Right lung (tissue), 10 donors: Measurements from ENCODE around the gene LACRT. TPM values are rescaled to one million over a fixed set of nuclear protein-coding genes. Genes with fewer than 3 reads are reported as not detected.
"Not testable (repeated sequence)": the region's sequence is repeated elsewhere in the genome, so short reads cannot be mapped to it uniquely, and the experiment has no call there.

Source experiments
- DNase-seq, 2 donors: peaks; one replicate each; pipeline ENCODE4 v3.0.0-alpha.2; 2013
- long read RNA-seq, 8 donors: transcript quantifications; one replicate each; lab custom pipeline, GENCODE V29; 2026
- polyA plus RNA-seq, 5 donors: library from polyadenylated mRNA; unstranded; fragments of 120-200 nt; gene quantifications; one replicate each; pipeline versions ENCODE4 v1.2.1 to v1.2.3, GENCODE V29; 2013; ENCODE audit warnings: inconsistent platforms in 1 of 5, low replicate concordance in 1 of 5; ENCODE audit not compliant: insufficient read length in 5 of 5, insufficient read depth in 1 of 5

The LACRT gene, protein sequence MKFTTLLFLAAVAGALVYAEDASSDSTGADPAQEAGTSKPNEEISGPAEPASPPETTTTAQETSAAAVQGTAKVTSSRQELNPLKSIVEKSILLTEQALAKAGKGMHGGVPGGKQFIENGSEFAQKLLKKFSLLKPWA
- polyA plus RNA-seq = not detected
- long read RNA-seq, donor 1 = 0 reads
- long read RNA-seq, donor 2 = 0 reads
- long read RNA-seq, donor 3 = 0 reads
- long read RNA-seq, donor 4 = 0 reads
- long read RNA-seq, donor 5 = 0 reads
- long read RNA-seq, donor 6 = 0 reads
- long read RNA-seq, donor 7 = 0 reads
- long read RNA-seq, donor 8 = 0 reads

DNA sequence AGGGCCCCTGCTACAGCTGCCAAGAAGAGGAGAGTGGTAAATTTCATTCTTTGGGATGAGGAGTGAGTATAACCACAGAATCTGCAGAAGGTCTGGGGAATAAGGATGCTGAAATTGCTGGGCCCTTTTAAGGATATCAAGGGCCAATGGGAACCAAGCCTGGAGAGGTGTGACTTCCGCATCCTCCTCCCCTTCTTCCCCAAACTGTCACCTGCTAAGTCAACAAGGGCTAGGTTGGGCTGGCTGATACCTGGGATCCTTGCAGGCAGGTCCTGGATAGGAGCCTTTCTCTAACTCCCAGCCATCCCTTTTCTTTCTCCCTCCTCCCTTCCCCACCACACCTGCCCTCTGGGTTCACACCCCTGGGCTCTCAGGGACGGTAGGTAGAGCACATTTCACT lies at the start of gene LACRT:
Gene LACRT, minus strand, starts transcription at position 101 of the 400 bp plus-strand sequence. Its CDS starts 54 bp downstream, at position 47.
- no peak for DNase-seq

GRCh38 chr12:54683398-54683797 lies 48.7 kb upstream of the LACRT start:
- DNase-seq = no peak

- DNase-seq = no peak
These were observed 48.0 kb upstream of the LACRT start for GRCh38 chr12:54682674-54683073.

GRCh38 chr12:54680374-54680773 lies 45.7 kb upstream of the LACRT start:
- DNase-seq = no peak

DNA sequence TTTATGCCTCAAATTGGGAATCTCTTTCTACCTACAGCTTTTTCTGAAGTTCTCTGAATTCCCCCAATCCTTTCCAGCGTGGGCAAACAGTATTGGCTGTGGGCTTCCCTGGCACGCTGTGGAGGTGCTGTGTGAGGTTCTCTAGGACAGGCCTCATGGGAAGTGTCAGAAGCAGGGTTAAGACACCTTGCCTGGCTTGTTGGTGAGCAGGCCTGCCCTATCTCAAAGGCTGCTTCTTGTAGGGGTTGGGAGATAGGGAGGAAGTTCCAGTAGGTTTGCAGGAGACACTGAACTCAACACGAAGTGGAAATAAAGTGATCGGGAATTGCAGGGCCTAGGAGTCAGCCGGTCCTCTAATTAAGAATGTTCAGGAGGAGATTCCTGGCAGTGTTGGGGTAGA lies 43.4 kb upstream of the LACRT start:
- no peak for DNase-seq

DNA sequence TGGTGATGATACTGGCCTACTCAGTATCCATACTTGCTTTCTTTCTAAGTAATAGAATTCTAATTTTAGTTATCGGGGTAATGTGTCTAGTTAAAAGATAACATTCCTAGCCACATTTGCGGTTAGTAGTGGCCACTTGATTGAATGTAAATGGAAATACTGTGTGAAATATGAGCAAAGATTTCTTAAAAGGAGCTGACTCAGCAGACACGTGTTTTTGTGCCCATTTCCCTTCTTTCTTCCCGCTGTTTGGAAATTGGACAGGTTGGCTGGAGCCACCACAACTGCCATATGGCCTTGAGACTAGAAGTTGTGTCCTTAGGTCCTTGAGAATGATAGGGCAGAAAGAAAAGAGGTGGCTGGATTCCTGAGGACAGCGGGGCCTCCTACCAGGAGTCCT lies 33.2 kb upstream of the LACRT start:
- DNase-seq = no peak

DNA sequence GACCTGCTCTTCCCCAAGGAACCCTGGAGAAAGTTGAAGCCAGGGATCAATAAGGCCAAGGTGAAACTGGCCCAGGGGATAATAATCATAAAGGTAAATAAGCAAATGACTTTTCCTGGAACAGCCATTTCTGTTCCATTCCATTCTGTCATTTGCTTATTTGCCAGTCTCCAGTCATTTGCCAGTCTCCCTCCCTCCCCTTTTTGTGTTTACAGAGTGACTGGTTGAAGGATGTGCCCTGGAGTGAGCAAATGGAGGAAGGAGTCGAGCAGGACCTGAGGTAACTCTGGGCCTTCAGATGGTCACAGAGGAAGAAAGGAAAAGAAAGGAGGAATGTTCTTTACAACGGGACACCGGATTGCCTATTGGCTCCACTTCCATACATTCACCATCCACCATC lies 31.3 kb upstream of the LACRT start:
- DNase-seq = no peak

- not testable (repeated sequence) for DNase-seq
These were observed 30.4 kb upstream of the LACRT start for GRCh38 chr12:54665022-54665635.

GRCh38 chr12:54663603-54664002 lies 28.9 kb upstream of the LACRT start:
- DNase-seq = no peak

DNA sequence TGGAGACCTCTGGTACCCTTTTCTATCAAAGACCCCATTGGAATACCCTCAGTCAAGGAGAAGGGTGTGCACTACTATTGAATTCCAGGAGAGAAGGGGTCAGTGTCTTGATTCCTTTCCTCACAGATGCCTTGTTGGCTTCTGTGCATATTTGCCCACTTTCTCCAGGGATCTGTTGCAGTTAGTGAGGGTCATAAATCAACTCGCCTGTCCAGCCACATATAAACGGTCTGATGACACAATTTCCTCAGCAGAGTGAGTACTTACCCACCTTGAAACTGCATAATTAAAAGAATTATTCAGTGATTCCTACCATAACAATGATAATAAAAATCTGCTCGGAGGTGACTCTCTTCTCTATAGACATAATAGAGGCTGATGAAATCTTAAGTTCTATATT lies 27.3 kb upstream of the LACRT start:
- DNase-seq = no peak

GRCh38 chr12:54661048-54661447 lies 26.4 kb upstream of the LACRT start:
- DNase-seq = no peak

DNA sequence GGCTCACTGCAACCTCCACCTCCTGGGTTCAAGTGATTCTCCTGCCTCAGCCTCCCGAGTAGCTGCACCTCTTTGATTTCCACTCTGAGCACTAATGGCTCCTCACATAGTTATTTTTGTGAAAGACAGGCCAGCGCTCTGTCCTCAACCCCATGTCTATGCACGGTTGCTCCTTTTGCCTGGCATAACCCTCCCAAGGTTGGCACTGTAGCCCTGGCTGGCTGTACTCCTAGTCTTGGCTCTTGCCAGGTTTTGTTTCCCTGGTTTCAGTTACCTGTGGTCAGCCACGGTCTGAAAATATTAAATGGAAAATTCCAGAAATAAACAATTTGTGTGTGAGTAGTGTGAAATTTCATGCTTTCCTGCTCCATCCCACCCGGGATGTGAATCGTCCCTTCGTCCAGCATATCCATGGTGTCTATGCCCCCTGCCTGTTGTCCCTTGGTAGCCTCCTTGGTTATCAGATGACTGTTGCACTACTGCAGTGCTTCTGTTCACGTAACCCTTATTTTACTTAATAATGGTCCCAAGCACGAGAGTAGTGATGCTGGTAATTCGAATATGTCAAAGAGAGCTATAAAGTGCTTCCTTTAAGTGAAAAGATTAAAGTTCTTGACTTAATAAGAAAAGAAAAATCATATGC lies 25.7 kb upstream of the LACRT start:
- no peak for DNase-seq

DNA sequence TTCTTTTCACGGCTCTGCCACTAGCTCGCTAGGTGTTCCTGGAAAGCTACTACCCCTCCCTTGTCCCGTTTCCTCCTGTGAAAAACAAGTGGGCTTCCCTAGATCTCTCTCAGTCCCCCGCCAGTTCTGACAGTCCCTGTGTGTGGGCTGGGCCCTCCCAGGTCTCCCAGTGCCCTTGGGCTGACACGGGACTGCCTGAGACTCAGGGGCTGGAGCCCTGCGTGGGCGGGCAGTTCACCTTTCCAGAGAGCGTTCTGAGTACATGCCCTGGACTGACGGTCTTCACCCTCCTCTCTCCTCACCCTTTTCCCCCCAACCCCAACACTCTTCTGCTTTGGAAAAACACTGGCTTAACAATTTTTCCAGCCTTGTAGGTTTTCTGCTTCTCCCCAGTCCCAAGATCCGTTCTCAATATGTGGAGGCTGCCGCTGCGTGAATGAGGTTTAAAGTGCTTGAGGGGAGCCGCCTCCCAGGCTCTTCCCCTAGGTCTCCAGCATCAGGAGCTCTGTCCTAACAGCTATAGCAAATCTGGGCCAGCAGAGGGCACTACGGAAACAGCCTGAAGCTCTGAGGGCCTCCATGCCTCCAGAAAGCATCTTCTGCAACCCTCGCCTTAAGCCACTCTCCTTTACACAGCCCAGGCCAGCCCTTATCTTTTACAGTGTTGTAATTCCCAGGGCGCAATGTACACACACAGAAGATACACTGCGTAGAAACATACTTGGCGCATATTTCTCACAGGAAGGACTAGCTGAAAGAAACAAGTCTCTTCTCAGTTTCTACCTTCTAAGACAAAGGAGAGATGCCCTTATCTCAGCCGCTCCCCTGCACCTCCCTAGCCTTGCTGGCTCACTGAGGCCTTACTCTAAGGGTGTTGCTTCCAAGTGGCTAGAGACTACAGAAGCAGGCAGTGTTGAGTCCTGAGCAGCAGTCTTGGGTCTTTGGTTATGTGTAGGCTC lies 23.9 kb upstream of the LACRT start:
- no peak for DNase-seq

- no peak for DNase-seq
These were observed 22.5 kb upstream of the LACRT start for GRCh38 chr12:54657105-54657607.

- no peak for DNase-seq
These were observed 20.2 kb upstream of the LACRT start for GRCh38 chr12:54654926-54655325.

DNA sequence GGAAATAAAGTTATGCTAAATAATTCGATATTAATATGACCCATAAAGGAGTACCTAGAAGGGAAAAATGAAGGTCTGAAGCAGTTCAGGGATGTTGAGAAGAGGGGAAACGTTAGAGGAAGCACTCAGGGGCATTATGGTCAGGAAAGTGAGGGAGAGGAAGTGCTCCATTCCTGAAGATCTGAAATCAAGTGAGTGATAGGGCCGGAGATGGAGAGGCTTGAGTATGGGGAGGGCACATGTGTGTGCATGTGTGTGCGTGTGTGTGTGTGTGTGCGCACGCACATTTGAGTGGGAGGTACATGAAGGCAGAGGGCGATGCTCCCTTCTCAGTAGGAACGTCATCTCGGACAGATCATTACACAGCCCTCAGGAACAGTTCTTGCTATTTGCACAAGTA lies 18.3 kb upstream of the LACRT start:
- no peak for DNase-seq

DNA sequence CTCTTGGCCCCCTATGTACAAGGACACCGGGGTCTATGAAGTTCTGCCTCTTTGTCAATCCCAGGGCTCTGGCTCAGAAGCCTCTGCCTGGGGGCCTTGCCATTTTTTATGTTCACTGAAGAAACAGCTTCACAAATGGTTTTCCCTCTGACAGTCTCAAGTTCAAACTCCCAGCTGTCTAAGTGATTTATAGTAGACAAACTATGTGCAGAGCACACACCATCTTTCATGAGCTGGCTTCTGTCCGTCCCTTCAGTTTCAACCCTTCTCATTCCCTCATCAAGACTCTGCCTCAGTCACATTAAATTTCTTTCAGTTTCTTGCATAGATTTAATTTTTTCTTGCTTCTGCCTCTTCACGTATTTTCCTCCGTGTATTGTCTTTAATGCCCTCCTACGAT lies 16.2 kb upstream of the LACRT start:
- no peak for DNase-seq

GRCh38 chr12:54650409-54650808 lies 15.7 kb upstream of the LACRT start:
- DNase-seq = no peak

DNA sequence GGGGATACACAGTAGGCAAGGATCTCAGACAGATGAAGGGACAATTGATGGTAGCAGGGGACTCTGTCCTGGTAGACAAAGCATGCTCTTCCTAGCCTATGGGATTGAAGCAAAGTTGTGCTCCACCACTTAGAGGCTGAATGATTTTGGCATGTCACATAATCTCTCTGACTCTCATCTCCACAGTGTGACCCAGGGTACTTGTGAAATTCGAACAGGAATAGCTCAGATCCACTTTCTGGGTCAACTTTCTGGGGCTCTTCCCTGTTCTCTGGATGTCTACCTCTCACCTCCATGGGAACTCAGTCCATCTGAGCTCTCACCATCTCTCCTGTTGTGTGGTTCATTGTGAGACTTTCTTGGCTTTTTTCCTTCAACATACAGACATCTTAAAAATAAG lies 15.1 kb upstream of the LACRT start:
- DNase-seq = no peak

DNA sequence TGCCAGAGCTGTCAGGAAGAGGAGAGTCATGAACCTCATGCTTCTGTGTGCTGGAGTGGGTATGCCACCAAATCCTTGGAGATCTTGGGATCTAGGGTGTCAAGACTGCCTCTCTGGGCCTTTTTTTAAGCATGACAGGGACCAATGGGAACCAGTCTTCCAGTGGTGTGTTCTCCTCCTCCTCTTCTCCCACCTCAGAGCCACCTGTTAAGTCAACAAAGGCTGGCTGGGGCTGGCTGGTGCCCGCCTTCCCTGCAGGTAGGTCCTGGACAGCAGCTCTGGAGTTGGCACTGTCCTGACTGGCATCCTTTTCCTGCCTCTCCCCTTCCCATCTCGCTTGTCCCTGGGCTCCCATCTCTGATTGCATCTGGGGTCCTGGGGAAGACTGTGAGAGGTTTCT lies 13.6 kb upstream of the LACRT start, which contains the start of gene DCD:
Gene DCD, minus strand, starts transcription at position 101 of the 400 bp plus-strand sequence. Its CDS starts 62 bp downstream, at position 39.
- no peak for DNase-seq

- no peak for DNase-seq
These were observed 6.9 kb upstream of the LACRT start for GRCh38 chr12:54641554-54641953.

GRCh38 chr12:54641089-54641488 lies 6.4 kb upstream of the LACRT start:
- DNase-seq = no peak
